HG03439 (cell line): ENCODE data around the gene ZNF146.
"Not testable (repeated sequence)": the region's sequence is repeated elsewhere in the genome, so short reads cannot be mapped to it uniquely, and the experiment has no call there.

Source experiments
- ATAC-seq: cut with Tn5 transposase; IDR thresholded peaks from one replicate; pipeline ENCODE4 v1.9.1; 2021; ENCODE audit warnings: mild to moderate bottlenecking, moderate library complexity; ENCODE audit not compliant: unreplicated experiment

ZNF146 gene

DNA sequence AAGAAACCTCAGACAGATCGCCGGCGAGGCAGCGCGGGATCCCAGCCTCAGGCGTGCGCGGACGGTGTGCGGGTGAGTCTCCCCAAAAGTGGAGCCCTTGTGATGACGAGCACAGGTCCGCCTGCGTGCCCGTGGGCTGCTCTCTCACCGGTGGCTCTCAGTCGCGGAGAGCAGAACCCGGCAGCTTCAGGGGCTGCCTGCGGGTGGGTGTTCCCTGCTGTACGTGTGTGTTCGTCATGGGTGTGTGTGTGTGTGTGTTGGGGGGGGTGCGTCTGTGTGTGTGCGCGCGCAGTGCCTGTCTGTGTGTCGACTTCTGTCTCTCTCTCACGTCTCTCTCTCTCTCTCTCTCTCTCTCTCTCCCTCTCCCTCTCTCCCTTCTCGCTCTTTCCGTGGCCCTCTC lies 54.4 kb downstream of the ZNF146 start:
- not testable (repeated sequence) for ATAC-seq
